Measurements from ENCODE around the gene SMG1. TPM values are rescaled to one million over a fixed set of nuclear protein-coding genes. Genes with fewer than 3 reads are reported as not detected.

SMG1 gene
- total and polyA plus RNA-seq, 2 of the 13 experiments (the other 11 are each of a cell fraction or from before 2014, with no cell fraction given): 48.7 to 53.7 TPM

DNA sequence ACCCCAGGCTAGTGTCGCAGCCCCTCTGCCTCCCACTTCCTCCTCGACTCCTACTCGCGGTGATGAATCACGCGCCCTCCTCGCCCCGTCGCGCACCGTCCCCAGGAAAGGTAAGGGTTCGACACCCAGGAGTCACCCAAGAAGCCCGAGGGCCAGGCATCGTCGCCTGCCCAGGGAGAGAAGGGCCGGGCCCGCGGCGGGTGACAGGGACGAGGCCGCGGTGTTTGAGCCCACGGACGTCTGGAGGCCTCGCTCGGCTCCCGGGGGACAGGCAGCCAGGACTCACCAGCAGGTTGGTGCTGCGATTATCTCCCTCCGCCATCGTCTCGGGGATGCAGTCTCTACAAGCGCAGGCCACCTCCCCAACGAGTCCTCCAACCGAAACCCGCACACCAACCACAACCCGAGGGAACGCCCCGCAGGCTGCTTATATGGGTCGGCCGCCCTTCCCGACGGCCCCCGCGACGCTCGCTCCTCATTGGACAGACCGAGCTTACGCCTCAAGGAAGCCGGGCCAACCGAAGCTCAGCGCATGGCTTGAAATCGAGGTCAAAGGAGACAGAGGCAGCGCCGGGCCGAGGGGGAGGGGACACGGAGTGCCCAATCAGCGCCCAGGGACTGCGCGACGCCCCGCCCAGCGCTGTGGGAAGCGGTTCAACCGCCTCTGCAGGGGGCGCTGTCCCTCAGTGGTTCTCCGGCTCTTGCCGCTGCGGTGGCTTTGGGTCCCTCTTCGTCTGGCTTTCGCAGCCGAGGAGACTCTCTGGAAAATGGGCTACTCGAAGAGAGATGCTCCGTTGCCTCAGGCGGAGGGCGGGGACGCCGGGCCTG, 124.8 kb downstream of the SMG1 start, which contains the start of gene ARL6IP1 (continued):
- TF ChIP-seq ZNF598 (CRISPR knock-in tag; IDR thresholded peaks at IDR 0.05; ENCODE audit: borderline replicate concordance) (peak; percentile 97), ZNF841 (CRISPR knock-in tag; IDR thresholded peaks at IDR 0.05; ENCODE audit: borderline replicate concordance) (peak; percentile 94), MXD4 (CRISPR knock-in tag; IDR thresholded peaks at IDR 0.05) (peak; percentile 94), ZNF775 (CRISPR knock-in tag; IDR thresholded peaks at IDR 0.05; ENCODE audit: borderline replicate concordance) (peak; percentile 89), ZNF709 (CRISPR knock-in tag; IDR thresholded peaks at IDR 0.05) (peak; percentile 92), RAD51 (IDR thresholded peaks at IDR 0.05; ENCODE audit: borderline replicate concordance) (no peak), YY1 (IDR thresholded peaks at IDR 0.05; ENCODE audit: insufficient read depth, insufficient replicate concordance, low read depth, low read length) (peak; percentile 76), ZFP1 (CRISPR knock-in tag; IDR thresholded peaks at IDR 0.05) (peak; percentile 95), ZNF543 (CRISPR knock-in tag; IDR thresholded peaks at IDR 0.05) (peak; percentile 97), RBM22 (optimal IDR thresholded peaks at IDR 0.05; ENCODE audit: low read length) (no peak), ZNF577 (CRISPR knock-in tag; IDR thresholded peaks at IDR 0.05; ENCODE audit: borderline replicate concordance, low read depth) (peak; percentile 96; the same call in 1 of the 2 replicates), TAF1 (CRISPR knock-in tag; IDR thresholded peaks at IDR 0.05) (peak; percentile 100), HHEX (CRISPR knock-in tag; IDR thresholded peaks at IDR 0.05) (no peak; the same call in 1 of the 2 replicates), ZNF224 (CRISPR knock-in tag; IDR thresholded peaks at IDR 0.05) (peak; percentile 63), ZNF432 (CRISPR knock-in tag; IDR thresholded peaks at IDR 0.05; ENCODE audit: borderline replicate concordance) (no peak)
- TF ChIP-seq, protein P1, sequence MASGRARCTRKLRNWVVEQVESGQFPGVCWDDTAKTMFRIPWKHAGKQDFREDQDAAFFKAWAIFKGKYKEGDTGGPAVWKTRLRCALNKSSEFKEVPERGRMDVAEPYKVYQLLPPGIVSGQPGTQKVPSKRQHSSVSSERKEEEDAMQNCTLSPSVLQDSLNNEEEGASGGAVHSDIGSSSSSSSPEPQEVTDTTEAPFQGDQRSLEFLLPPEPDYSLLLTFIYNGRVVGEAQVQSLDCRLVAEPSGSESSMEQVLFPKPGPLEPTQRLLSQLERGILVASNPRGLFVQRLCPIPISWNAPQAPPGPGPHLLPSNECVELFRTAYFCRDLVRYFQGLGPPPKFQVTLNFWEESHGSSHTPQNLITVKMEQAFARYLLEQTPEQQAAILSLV (CRISPR knock-in tag; IDR thresholded peaks at IDR 0.05; ENCODE audit: borderline replicate concordance): peak; percentile 99
- TF ChIP-seq, protein P2, sequence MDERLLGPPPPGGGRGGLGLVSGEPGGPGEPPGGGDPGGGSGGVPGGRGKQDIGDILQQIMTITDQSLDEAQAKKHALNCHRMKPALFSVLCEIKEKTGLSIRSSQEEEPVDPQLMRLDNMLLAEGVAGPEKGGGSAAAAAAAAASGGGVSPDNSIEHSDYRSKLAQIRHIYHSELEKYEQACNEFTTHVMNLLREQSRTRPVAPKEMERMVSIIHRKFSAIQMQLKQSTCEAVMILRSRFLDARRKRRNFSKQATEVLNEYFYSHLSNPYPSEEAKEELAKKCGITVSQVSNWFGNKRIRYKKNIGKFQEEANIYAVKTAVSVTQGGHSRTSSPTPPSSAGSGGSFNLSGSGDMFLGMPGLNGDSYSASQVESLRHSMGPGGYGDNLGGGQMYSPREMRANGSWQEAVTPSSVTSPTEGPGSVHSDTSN (CRISPR knock-in tag; IDR thresholded peaks at IDR 0.05): peak; percentile 54; the same call in 1 of the 2 replicates
- TF ChIP-seq, protein P3, sequence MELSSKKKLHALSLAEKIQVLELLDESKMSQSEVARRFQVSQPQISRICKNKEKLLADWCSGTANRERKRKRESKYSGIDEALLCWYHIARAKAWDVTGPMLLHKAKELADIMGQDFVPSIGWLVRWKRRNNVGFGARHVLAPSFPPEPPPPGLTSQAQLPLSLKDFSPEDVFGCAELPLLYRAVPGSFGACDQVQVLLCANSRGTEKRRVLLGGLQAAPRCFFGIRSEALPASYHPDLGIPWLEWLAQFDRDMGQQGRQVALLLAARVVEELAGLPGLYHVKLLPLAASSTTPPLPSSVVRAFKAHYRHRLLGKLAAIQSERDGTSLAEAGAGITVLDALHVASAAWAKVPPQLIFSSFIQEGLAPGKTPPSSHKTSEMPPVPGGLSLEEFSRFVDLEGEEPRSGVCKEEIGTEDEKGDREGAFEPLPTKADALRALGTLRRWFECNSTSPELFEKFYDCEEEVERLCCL (CRISPR knock-in tag; IDR thresholded peaks at IDR 0.05; ENCODE audit: borderline replicate concordance): peak; percentile 85
- TF ChIP-seq, protein P4, sequence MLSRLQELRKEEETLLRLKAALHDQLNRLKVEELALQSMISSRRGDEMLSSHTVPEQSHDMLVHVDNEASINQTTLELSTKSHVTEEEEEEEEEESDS (CRISPR knock-in tag; IDR thresholded peaks at IDR 0.05; ENCODE audit: borderline replicate concordance): peak; percentile 98
- TF ChIP-seq, protein P5, sequence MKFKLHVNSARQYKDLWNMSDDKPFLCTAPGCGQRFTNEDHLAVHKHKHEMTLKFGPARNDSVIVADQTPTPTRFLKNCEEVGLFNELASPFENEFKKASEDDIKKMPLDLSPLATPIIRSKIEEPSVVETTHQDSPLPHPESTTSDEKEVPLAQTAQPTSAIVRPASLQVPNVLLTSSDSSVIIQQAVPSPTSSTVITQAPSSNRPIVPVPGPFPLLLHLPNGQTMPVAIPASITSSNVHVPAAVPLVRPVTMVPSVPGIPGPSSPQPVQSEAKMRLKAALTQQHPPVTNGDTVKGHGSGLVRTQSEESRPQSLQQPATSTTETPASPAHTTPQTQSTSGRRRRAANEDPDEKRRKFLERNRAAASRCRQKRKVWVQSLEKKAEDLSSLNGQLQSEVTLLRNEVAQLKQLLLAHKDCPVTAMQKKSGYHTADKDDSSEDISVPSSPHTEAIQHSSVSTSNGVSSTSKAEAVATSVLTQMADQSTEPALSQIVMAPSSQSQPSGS (CRISPR knock-in tag; IDR thresholded peaks at IDR 0.05): peak; percentile 92
- TF ChIP-seq, protein P6, sequence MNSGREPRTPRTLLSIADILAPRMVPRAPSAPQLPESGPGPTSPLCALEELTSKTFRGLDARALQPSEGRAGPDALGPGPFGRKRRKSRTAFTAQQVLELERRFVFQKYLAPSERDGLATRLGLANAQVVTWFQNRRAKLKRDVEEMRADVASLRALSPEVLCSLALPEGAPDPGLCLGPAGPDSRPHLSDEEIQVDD (CRISPR knock-in tag; IDR thresholded peaks at IDR 0.05; ENCODE audit: borderline replicate concordance): peak; percentile 95
- TF ChIP-seq, protein P7, sequence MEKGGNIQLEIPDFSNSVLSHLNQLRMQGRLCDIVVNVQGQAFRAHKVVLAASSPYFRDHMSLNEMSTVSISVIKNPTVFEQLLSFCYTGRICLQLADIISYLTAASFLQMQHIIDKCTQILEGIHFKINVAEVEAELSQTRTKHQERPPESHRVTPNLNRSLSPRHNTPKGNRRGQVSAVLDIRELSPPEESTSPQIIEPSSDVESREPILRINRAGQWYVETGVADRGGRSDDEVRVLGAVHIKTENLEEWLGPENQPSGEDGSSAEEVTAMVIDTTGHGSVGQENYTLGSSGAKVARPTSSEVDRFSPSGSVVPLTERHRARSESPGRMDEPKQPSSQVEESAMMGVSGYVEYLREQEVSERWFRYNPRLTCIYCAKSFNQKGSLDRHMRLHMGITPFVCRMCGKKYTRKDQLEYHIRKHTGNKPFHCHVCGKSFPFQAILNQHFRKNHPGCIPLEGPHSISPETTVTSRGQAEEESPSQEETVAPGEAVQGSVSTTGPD (CRISPR knock-in tag; IDR thresholded peaks at IDR 0.05): no peak
